Neural progenitor cell (in vitro differentiated cells): Measurements from ENCODE around the gene COX20.

Experiments used
- EZH2 ChIP-seq: fragments of 200-600 bp; sonication (generic); IDR thresholded peaks from 2 replicates; pipeline ENCODE4 v1.6.1; 2017; ENCODE audit warnings: antibody characterized with exemption, mild to moderate bottlenecking, moderate library complexity
- TF ChIP-seq, protein P1 (sequence below): fragments of 200-600 bp; sonication (generic); IDR thresholded peaks from 2 replicates; pipeline ENCODE4 v1.5.1; 2017; ENCODE audit warnings: antibody characterized with exemption, mild to moderate bottlenecking

DNA sequence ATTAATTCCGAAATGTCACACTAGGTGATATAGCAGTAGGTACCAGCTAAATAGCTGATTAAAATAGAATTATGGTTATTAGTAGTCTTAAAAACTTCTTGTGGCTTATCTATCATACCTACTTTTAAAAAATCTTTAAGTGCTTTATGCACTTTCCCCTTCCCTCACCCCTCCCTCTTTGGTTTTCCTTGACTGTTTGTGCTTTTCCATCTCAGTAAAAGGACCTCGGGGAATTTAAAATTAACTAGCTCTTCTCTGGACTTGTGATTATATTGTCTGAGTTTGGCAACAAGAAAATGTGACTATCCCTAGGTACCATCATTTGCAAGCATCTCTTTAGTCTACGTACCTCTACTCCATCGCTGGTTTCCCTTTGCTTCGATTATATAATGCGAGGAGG is 11.2 kb downstream of the COX20 start:
- TF ChIP-seq, protein P1, sequence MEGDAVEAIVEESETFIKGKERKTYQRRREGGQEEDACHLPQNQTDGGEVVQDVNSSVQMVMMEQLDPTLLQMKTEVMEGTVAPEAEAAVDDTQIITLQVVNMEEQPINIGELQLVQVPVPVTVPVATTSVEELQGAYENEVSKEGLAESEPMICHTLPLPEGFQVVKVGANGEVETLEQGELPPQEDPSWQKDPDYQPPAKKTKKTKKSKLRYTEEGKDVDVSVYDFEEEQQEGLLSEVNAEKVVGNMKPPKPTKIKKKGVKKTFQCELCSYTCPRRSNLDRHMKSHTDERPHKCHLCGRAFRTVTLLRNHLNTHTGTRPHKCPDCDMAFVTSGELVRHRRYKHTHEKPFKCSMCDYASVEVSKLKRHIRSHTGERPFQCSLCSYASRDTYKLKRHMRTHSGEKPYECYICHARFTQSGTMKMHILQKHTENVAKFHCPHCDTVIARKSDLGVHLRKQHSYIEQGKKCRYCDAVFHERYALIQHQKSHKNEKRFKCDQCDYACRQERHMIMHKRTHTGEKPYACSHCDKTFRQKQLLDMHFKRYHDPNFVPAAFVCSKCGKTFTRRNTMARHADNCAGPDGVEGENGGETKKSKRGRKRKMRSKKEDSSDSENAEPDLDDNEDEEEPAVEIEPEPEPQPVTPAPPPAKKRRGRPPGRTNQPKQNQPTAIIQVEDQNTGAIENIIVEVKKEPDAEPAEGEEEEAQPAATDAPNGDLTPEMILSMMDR: no peak
- TF ChIP-seq EZH2: no peak
